ENCODE measurements around the gene C21orf91.

The C21orf91 gene

GRCh38 chr21:17828223-17828622 lies 9.1 kb upstream of the C21orf91 start:
- H3K36me3 ChIP-seq (ENCODE audit: control insufficient read depth, insufficient read depth, low read length) = no peaks in the 10 kb centered on the region
- no peaks in the 10 kb centered on the region for H3K27me3 ChIP-seq (ENCODE audit: control insufficient read depth, insufficient read depth, low read length, poor library complexity, severe bottlenecking)
- no peak overlapping the region for H3K27ac ChIP-seq (ENCODE audit: insufficient read depth, low read depth, low read length, poor library complexity, severe bottlenecking)
- H3K4me3 ChIP-seq (ENCODE audit: insufficient read depth, low read depth, low read length) = no peak overlapping the region
- H3K4me1 ChIP-seq (ENCODE audit: control insufficient read depth, insufficient read depth, low read length) = no peaks in the 10 kb centered on the region
- no peaks in the 10 kb centered on the region for H3K9me3 ChIP-seq (ENCODE audit: control insufficient read depth, low read length)
- 91 to 92% methylated on average over 3 of the region's 3 CpGs for WGBS, 2 experiments

- H3K27ac ChIP-seq (ENCODE audit: insufficient read depth, low read depth, low read length, poor library complexity, severe bottlenecking) = no peak overlapping the region
- WGBS, 2 experiments = 89 to 91% methylated on average over 6 of the region's 6 CpGs
- H3K4me3 ChIP-seq (ENCODE audit: insufficient read depth, low read depth, low read length) = no peak overlapping the region
- no peaks in the 10 kb centered on the region for H3K9me3 ChIP-seq (ENCODE audit: control insufficient read depth, low read length)
- no peaks in the 10 kb centered on the region for H3K27me3 ChIP-seq (ENCODE audit: control insufficient read depth, insufficient read depth, low read length, poor library complexity, severe bottlenecking)
- H3K36me3 ChIP-seq (ENCODE audit: control insufficient read depth, insufficient read depth, low read length) = no peaks in the 10 kb centered on the region
- no peaks in the 10 kb centered on the region for H3K4me1 ChIP-seq (ENCODE audit: control insufficient read depth, insufficient read depth, low read length)
These were observed 4.7 kb upstream of the C21orf91 start for GRCh38 chr21:17823846-17824245.

GRCh38 chr21:17821121-17821520 lies 2.0 kb upstream of the C21orf91 start:
- no peak overlapping the region for H3K4me3 ChIP-seq (ENCODE audit: insufficient read depth, low read depth, low read length)
- 84 to 98% methylated on average over 2 to 3 of the region's 3 CpGs for WGBS, 2 experiments

GRCh38 chr21:17819877-17820229 lies 697 bp upstream of the C21orf91 start:
- 12 to 18% methylated on average over 5 to 6 of the region's 6 CpGs for WGBS, 2 experiments
- no peaks in the 10 kb centered on the region for H3K4me1 ChIP-seq (ENCODE audit: control insufficient read depth, insufficient read depth, low read length)
- peak overlapping the region; percentile 97 for H3K27ac ChIP-seq (ENCODE audit: insufficient read depth, low read depth, low read length, poor library complexity, severe bottlenecking)

More at GRCh38 chr21:17821121-17821520, 2.0 kb upstream of the C21orf91 start:
- Histone ChIP-seq H3K27ac (ENCODE audit: insufficient read depth, low read depth, low read length, poor library complexity, severe bottlenecking) (no peak overlapping the region), H3K27me3 (ENCODE audit: control insufficient read depth, insufficient read depth, low read length, poor library complexity, severe bottlenecking) (no peaks in the 10 kb centered on the region), H3K4me1 (ENCODE audit: control insufficient read depth, insufficient read depth, low read length) (no peaks in the 10 kb centered on the region), H3K9me3 (ENCODE audit: control insufficient read depth, low read length) (no peaks in the 10 kb centered on the region), H3K36me3 (ENCODE audit: control insufficient read depth, insufficient read depth, low read length) (no peaks in the 10 kb centered on the region)

GRCh38 chr21:17818186-17819113 lies 706 bp downstream of the C21orf91 start:
- no peaks in the 10 kb centered on the region for H3K27me3 ChIP-seq (ENCODE audit: control insufficient read depth, insufficient read depth, low read length, poor library complexity, severe bottlenecking)
- H3K4me3 ChIP-seq (ENCODE audit: insufficient read depth, low read depth, low read length) = peak overlapping the region; percentile 85
- H3K27ac ChIP-seq (ENCODE audit: insufficient read depth, low read depth, low read length, poor library complexity, severe bottlenecking) = peak overlapping the region; percentile 97
- WGBS, 2 experiments = 1% methylated on average over 56 of the region's 56 CpGs
- no peaks in the 10 kb centered on the region for H3K4me1 ChIP-seq (ENCODE audit: control insufficient read depth, insufficient read depth, low read length)
- H3K9me3 ChIP-seq (ENCODE audit: control insufficient read depth, low read length) = no peaks in the 10 kb centered on the region
- peaks cover 12% of the 10 kb centered on the region for H3K36me3 ChIP-seq (ENCODE audit: control insufficient read depth, insufficient read depth, low read length)

More at GRCh38 chr21:17819877-17820229, 697 bp upstream of the C21orf91 start:
- Histone ChIP-seq H3K9me3 (ENCODE audit: control insufficient read depth, low read length) (no peaks in the 10 kb centered on the region), H3K27me3 (ENCODE audit: control insufficient read depth, insufficient read depth, low read length, poor library complexity, severe bottlenecking) (no peaks in the 10 kb centered on the region), H3K36me3 (ENCODE audit: control insufficient read depth, insufficient read depth, low read length) (no peaks in the 10 kb centered on the region), H3K4me3 (ENCODE audit: insufficient read depth, low read depth, low read length) (peak overlapping the region; percentile 85)

GRCh38 chr21:17813353-17813752 lies 5.8 kb downstream of the C21orf91 start:
- peaks cover 6% of the 10 kb centered on the region for H3K9me3 ChIP-seq (ENCODE audit: control insufficient read depth, low read length)
- WGBS, 2 experiments = 100% methylated on average over 2 of the region's 2 CpGs

GRCh38 chr21:17805966-17806365 lies 13.2 kb downstream of the C21orf91 start:
- no peak overlapping the region for H3K27ac ChIP-seq (ENCODE audit: insufficient read depth, low read depth, low read length, poor library complexity, severe bottlenecking)
- H3K4me3 ChIP-seq (ENCODE audit: insufficient read depth, low read depth, low read length) = no peak overlapping the region
- 98 to 99% methylated on average over 4 of the region's 4 CpGs for WGBS, 2 experiments
- H3K27me3 ChIP-seq (ENCODE audit: control insufficient read depth, insufficient read depth, low read length, poor library complexity, severe bottlenecking) = no peaks in the 10 kb centered on the region
- H3K36me3 ChIP-seq (ENCODE audit: control insufficient read depth, insufficient read depth, low read length) = peaks cover 59% of the 10 kb centered on the region
- H3K9me3 ChIP-seq (ENCODE audit: control insufficient read depth, low read length) = peaks cover 4% of the 10 kb centered on the region
- H3K4me1 ChIP-seq (ENCODE audit: control insufficient read depth, insufficient read depth, low read length) = no peaks in the 10 kb centered on the region

More at GRCh38 chr21:17813353-17813752, 5.8 kb downstream of the C21orf91 start:
- Histone ChIP-seq H3K27me3 (ENCODE audit: control insufficient read depth, insufficient read depth, low read length, poor library complexity, severe bottlenecking) (no peaks in the 10 kb centered on the region), H3K4me1 (ENCODE audit: control insufficient read depth, insufficient read depth, low read length) (no peaks in the 10 kb centered on the region), H3K27ac (ENCODE audit: insufficient read depth, low read depth, low read length, poor library complexity, severe bottlenecking) (no peak overlapping the region), H3K36me3 (ENCODE audit: control insufficient read depth, insufficient read depth, low read length) (peaks cover 53% of the 10 kb centered on the region), H3K4me3 (ENCODE audit: insufficient read depth, low read depth, low read length) (no peak overlapping the region)

- Histone ChIP-seq H3K4me1 (ENCODE audit: control insufficient read depth, insufficient read depth, low read length) (no peaks in the 10 kb centered on the region), H3K36me3 (ENCODE audit: control insufficient read depth, insufficient read depth, low read length) (peaks cover 36% of the 10 kb centered on the region), H3K27me3 (ENCODE audit: control insufficient read depth, insufficient read depth, low read length, poor library complexity, severe bottlenecking) (no peaks in the 10 kb centered on the region), H3K4me3 (ENCODE audit: insufficient read depth, low read depth, low read length) (no peak overlapping the region), H3K9me3 (ENCODE audit: control insufficient read depth, low read length) (no peaks in the 10 kb centered on the region), H3K27ac (ENCODE audit: insufficient read depth, low read depth, low read length, poor library complexity, severe bottlenecking) (no peak overlapping the region)
- WGBS, 2 experiments = 94 to 98% methylated on average over 3 of the region's 3 CpGs
These were observed 15.6 kb downstream of the C21orf91 start for GRCh38 chr21:17803536-17803935.

- Histone ChIP-seq H3K4me1 (ENCODE audit: control insufficient read depth, insufficient read depth, low read length) (no peaks in the 10 kb centered on the region), H3K27ac (ENCODE audit: insufficient read depth, low read depth, low read length, poor library complexity, severe bottlenecking) (no peak overlapping the region), H3K27me3 (ENCODE audit: control insufficient read depth, insufficient read depth, low read length, poor library complexity, severe bottlenecking) (no peaks in the 10 kb centered on the region), H3K4me3 (ENCODE audit: insufficient read depth, low read depth, low read length) (no peak overlapping the region), H3K36me3 (ENCODE audit: control insufficient read depth, insufficient read depth, low read length) (peaks cover 26% of the 10 kb centered on the region), H3K9me3 (ENCODE audit: control insufficient read depth, low read length) (no peaks in the 10 kb centered on the region)
- WGBS, 2 experiments = 100% methylated on average over 1 of the region's 1 CpG
These were observed 16.6 kb downstream of the C21orf91 start for GRCh38 chr21:17802572-17802971.

- WGBS, 2 experiments = 84 to 89% methylated on average over 3 to 5 of the region's 6 CpGs
These were observed 19.6 kb downstream of the C21orf91 start for GRCh38 chr21:17799414-17800164.

More at GRCh38 chr21:17799414-17800164, 19.6 kb downstream of the C21orf91 start:
- H3K27me3 ChIP-seq (ENCODE audit: control insufficient read depth, insufficient read depth, low read length, poor library complexity, severe bottlenecking) = no peaks in the 10 kb centered on the region
- H3K9me3 ChIP-seq (ENCODE audit: control insufficient read depth, low read length) = no peaks in the 10 kb centered on the region
- H3K27ac ChIP-seq (ENCODE audit: insufficient read depth, low read depth, low read length, poor library complexity, severe bottlenecking) = no peak overlapping the region
- H3K4me1 ChIP-seq (ENCODE audit: control insufficient read depth, insufficient read depth, low read length) = no peaks in the 10 kb centered on the region
- H3K36me3 ChIP-seq (ENCODE audit: control insufficient read depth, insufficient read depth, low read length) = peaks cover 23% of the 10 kb centered on the region
- H3K4me3 ChIP-seq (ENCODE audit: insufficient read depth, low read depth, low read length) = no peak overlapping the region
